ENCODE measurements around the gene C14orf132. TPM values are rescaled to one million over a fixed set of nuclear protein-coding genes. Genes with fewer than 3 reads are reported as not detected.
A peak's percentile ranks its signal among the peaks of the same experiment; 100 is the strongest.

Gene C14orf132
- total RNA-seq, 2 donors from 2014 or later = 2.7 to 2.9 TPM

- ATAC-seq (peak; percentile 31 to 75), DNase-seq (peak; percentile 68)
- intact Hi-C loops (cut with DNase I) = no loop called here
These were observed 1.1 kb upstream of the C14orf132 start for GRCh38 chr14:96037891-96038557.

DNA sequence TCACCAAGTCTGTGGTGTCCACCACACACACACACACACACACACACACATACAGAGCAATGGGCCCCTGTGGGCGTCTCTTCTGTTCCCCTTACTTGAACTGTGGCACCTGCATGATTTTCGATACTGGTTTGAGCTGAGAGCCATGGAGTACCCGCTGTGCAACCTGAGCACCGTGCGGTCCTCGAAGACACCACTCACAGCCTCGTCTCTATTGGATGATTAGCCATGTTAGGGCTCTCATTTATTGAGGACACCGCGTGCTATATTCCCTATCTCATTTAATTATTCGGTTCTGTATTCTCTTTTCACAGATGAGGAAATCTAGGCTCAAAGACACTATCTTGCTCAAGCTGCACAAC, 623 bp upstream of the C14orf132 start:
- no peak for ATAC-seq
- DNase-seq = no peak
- intact Hi-C loops (cut with DNase I) = no loop called here

- ATAC-seq (peak; percentile 16 to 36), DNase-seq (peak; percentile 45)
- intact Hi-C loops (cut with DNase I) = no loop called here
These were observed 610 bp downstream of the C14orf132 start for GRCh38 chr14:96039633-96040311.

- ATAC-seq (no peak), DNase-seq (no peak)
- intact Hi-C loops (cut with DNase I) = no loop called here
These were observed 1.7 kb downstream of the C14orf132 start for GRCh38 chr14:96040828-96041371.

DNA sequence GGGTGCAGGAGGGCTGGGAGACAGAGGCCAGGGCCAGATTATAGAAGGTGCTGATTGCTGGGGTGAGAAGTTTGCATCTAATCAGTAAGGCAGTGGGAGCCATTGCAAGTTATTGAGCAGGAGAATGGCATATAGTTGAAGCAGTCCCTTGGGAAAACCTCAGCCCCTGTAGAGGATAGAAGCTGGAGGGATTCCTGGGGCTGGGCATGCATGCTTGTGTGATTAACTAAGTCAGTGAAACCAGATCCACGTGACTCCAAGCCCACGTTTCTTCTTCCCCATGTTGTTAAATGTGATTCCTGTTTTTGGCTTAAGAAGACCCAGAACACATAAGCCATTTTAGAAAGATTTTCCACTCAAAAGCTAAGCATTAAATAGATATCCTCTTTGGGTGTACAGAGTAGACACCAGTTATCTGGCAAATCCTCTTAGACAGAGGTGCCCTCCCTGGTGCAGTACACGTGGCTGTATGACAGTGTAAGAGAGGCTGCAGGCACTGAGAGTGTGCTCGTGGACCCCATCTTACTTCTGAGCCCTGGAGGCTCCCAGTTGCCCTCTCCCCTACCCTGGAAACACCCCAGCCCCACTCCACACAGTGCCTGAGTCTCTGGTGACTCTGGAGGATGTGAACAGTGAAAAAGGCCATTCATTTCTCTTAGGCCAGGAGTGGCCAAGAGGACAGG, 3.2 kb downstream of the C14orf132 start:
- ATAC-seq (no peak), DNase-seq (no peak)
- intact Hi-C loops (cut with DNase I) = no loop called here

DNA sequence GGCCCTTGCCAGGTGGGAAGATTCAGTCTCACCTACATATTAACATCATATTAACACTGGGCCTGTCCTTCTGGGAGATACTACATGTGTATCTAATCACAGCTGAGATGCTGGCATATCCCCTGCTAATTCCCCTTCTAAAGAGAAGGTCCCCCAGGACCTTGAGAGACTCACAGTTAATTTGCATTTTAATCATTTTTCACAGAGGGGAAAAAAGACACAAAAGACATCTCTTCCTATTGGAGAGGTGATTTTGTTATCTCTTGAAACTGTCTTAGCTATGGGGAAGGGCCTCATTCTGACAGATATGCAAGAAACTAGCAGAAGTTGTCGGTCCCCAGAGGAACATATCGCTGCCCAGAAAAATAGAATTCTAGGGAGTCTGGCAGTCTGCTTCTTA, 7.5 kb downstream of the C14orf132 start:
- DNase-seq = no peak
- intact Hi-C loops (cut with DNase I) = no loop called here
- no peak for ATAC-seq

GRCh38 chr14:96047101-96047500, 7.9 kb downstream of the C14orf132 start:
- ATAC-seq (no peak), DNase-seq (no peak)
- intact Hi-C loops (cut with DNase I) = no loop called here

DNA sequence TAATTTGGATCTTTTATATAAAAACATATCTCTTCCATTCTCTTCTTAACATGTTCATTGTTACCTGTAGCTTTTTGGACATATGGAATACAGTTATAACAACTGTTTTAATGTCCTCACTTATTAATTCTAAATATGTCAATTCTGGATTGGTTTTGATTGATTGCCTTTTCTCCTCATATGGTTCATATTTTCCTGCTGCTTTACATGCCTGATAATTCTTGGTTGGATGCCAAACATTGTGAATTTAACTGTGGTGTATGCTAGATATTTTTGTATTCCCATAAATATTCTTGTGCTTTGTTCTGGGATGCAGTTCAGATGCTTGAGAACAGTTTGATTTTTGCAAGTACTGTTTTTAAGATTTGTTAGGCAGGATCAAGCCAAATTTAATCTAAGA, 10.8 kb downstream of the C14orf132 start:
- intact Hi-C loops (cut with DNase I) = no loop called here
- DNase-seq (no peak), ATAC-seq (no peak)

DNA sequence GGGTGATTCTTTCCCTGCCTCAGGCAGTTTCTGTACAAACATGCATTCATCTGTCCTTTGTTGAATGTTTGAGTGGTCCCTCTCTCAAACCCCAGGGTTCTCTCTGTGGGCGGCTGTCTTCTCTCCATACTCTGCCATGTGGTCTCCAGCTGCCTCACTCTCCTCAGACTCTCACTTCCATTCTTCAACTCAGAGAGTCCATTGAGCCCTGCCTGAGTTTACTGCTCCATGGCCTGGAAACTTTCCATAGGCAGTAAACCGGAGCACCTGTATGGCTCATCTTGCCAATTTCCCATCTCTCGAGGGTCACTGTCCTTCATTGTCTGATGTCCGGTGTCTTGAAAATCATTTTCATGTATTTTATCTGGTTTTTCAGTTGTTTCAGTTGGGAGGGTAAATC, 11.3 kb downstream of the C14orf132 start:
- intact Hi-C loops (cut with DNase I) = no loop called here
- ATAC-seq (no peak), DNase-seq (no peak)

DNA sequence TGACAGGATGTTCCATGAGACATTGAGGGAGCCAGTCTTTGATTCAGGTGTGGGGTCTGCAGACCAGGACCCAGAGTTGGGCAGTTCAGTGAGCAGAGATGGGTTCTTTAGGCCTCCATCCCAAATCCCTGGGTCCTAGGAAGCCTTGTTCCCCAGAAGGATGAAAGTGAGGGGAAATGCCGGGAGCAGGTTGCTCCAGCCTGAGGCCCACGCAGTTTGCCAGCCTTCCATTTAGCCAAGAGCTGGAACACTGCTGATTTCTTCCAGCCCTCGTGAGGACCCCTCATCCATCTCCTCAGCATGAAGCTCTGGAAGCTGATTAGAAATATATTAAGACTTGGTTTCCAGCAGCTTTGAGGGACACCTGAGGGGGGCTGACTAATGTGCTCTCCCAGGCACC, 12.1 kb downstream of the C14orf132 start:
- DNase-seq (no peak), ATAC-seq (no peak)
- intact Hi-C loops (cut with DNase I) = no loop called here

GRCh38 chr14:96051642-96052540, 12.7 kb downstream of the C14orf132 start:
- intact Hi-C loops (cut with DNase I) = no loop called here
- ATAC-seq (no peak), DNase-seq (no peak)

- no peak for ATAC-seq
- intact Hi-C loops (cut with DNase I) = no loop called here
- DNase-seq = no peak
These were observed 13.5 kb downstream of the C14orf132 start for GRCh38 chr14:96052541-96053247.

GRCh38 chr14:96053248-96053599, 14.1 kb downstream of the C14orf132 start:
- DNase-seq (no peak), ATAC-seq (no peak)
- intact Hi-C loops (cut with DNase I) = no loop called here

DNA sequence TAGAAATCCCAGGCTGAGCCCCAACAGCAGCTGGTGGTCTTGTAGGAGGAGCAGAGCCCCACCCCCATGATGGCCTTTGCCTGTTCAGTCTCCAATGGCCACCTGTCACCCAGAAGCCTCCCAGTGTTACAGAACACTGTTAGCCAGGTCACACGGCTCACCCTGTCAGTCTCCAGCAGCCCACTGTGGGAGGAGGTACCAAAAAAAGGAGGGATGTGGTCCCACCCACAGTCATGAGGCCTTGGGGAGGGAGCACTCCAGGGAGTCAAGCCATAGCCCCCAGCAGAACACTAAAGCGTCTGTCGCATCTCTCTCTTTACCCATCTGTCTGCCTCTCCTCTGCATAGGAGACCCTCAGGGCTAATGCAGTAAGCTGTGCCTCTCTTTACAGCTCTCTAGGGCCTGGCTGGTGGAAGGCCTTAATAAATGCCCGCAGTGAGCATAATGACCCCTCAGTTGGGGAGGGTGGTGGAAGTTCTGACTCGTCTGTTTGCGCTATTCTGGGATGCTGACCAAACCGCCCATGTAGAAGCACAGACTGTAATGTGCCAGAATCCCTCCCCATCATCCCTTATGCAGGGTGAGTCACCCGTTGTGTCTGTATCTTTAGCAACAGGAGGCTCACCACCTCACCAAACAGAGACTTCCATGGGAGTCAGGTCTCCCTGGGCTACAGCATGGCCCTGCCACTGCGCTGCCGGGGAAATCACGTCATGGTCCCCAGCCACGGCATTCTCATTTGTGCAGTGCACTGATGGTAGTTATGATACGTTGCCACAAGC, 14.6 kb downstream of the C14orf132 start:
- DNase-seq (peak; percentile 56), ATAC-seq (peak; percentile 86 to 94)
- intact Hi-C loops (cut with DNase I) = no loop called here

DNA sequence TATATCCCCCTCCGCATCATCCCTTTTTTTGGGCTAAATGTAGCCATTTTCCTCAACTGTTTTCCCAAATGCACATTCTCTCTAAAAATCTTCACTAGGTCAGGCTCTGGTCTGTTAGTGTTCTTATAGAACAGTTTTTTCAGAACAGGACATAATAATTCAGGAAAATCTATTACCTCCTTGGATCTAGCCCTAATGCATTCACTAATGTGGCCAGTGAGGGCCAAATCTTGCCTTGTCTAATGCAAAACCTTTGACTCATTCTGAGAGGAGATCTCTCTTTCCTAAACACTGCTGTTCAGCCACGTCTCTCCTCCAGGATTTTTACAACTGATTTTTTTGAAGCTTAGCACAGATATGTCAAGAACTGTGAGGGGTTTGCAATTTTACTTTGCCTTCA, 15.5 kb downstream of the C14orf132 start:
- ATAC-seq (no peak), DNase-seq (no peak)
- intact Hi-C loops (cut with DNase I) = no loop called here

DNA sequence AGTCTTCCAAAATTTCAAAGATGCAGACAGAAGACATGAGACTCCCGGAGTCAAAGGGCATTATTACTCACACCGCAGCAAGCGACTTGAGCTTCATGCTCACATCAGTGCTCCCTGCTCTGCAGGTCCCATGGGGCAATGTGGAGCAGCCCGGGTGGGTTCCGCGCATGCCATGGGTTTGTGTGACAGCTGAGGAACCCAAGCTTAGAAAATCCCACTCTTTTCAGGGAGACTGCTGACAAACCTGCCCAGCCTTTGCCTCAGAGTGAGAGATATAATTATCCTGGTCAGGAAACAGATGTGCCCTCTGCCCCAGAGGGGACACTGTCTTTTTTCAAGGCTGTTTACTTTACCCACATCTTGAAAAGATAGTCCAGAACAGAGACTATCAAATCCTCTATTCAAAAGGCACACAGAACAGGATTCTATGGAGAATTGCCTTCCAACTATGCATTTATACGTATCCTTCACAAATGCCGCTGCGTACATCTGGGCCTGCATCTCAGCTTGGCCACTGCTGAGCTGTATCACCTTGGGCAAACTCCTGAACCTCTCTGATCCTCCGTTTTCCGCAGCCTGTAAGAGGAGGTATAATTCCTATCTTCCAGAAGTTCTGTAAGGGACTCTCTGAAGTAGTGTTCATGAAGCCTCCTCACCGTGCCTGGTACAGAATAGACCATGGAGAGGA, 16.0 kb downstream of the C14orf132 start:
- no peak for DNase-seq

GRCh38 chr14:96055753-96056508, 16.8 kb downstream of the C14orf132 start:
- DNase-seq (no peak), ATAC-seq (no peak)

More for the DNA sequence above, 16.0 kb downstream of the C14orf132 start:
- intact Hi-C loops (cut with DNase I) = no loop called here
- no peak for ATAC-seq

More at GRCh38 chr14:96055753-96056508, 16.8 kb downstream of the C14orf132 start:
- intact Hi-C loops (cut with DNase I) = no loop called here
